Left lobe of liver (tissue), 2 donors: Measurements from ENCODE around the gene NKD2. TPM values are rescaled to one million over a fixed set of nuclear protein-coding genes. Genes with fewer than 3 reads are reported as not detected.

Experiments used
- ATAC-seq: fragments of 200-7000 bp; cut with Tn5 transposase; one replicate; pipeline ENCODE4 v1.9.1; 2020; ENCODE audit warnings: mild to moderate bottlenecking, moderate library complexity
- DNase-seq: peaks from one replicate; pipeline ENCODE4 v3.0.0-alpha.2; 2020; ENCODE audit warnings: low spot score
- total RNA-seq: library from RNA; stranded (reverse); gene quantifications from one replicate; pipeline ENCODE4 v1.2.1, GENCODE V29; 2021
- donor health status: DM: no; HTN: no; CAD: no; lungs with moderate emphysema.
- donor health status: DM: no; HTN: yes; CAD: no.

Gene NKD2
- total RNA-seq, 1 donor from 2014 or later: 1.6 TPM

GRCh38 chr5:1038417-1039209 is 30.0 kb downstream of the NKD2 start:
- no peak for ATAC-seq

GRCh38 chr5:1039210-1039548 is 30.6 kb downstream of the NKD2 start:
- ATAC-seq: no peak
- no peak for DNase-seq

More at GRCh38 chr5:1038417-1039209, 30.0 kb downstream of the NKD2 start:
- DNase-seq: no peak

DNA sequence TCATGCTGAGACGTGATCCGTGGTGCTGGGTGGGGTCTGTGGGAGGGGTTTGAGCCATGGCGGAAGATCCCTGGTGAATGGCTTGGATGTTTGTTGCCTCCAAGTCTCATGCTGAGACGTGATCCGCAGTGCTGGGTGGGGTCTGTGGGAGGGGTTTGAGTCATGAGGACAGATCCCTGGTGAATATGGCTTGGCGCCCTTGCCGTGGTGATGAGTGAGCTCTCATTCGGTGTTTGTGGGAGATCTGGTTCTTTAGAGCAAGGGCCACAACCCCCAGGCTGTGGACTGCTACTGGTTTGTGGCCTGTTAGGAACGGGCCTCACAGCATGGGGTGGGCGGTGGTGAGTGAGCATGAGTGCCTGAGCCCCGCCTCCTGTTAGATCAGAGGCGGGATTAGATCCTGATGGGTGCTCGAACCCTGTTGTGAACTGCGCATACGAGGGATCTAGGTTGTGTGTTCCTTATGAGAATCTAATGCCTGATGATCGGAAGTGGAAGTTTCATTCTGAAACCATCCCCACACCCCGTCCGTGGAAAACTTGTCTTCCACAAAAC is 31.2 kb downstream of the NKD2 start:
- no peak for ATAC-seq
- DNase-seq: no peak

DNA sequence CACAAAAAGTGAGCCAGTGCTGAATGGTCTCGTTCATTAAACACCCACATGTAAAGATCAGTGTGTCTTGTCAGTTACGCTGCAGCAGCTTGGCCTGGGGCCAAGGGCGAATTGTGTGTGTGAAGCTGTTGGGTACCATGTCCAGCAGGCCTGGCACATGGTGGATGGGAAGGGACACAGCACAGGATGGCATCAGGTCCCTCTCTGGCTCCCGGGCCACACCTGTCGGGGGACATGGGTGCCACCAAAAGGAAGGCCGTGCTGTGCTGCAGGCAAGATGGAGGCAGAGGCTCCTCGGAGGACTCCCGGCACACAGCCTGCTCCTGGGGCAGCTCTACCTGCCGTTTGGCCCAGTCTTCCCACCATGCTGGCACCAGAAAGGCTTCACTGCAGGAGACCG is 32.0 kb downstream of the NKD2 start:
- ATAC-seq (no peak), DNase-seq (no peak)

- DNase-seq: no peak
- no peak for ATAC-seq
These were observed 32.9 kb downstream of the NKD2 start for GRCh38 chr5:1041225-1042143.

GRCh38 chr5:1042626-1043025 is 34.0 kb downstream of the NKD2 start:
- ATAC-seq: no peak
- no peak for DNase-seq

DNA sequence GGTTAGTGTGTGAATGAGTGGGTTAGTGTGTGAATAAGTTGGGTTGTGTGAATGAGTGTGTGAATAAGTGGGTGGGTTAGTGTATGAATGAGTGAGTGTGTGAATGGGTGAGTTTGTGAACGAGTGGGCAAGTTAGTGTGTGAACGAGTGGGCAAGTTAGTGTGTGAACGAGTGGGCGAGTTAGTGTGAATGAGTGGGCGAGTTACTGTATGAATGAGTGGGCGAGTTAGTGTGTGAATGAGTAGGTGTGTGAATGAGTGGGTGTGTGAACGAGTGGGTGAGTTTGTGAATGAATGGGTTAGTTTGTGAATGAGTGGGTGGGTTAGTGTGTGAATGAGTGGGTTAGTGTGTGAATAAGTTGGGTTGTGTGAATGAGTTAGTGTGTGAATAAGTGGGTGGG is 34.7 kb downstream of the NKD2 start:
- DNase-seq (no peak), ATAC-seq (no peak)

GRCh38 chr5:1044117-1044516 is 35.5 kb downstream of the NKD2 start:
- no peak for ATAC-seq
- no peak for DNase-seq

DNA sequence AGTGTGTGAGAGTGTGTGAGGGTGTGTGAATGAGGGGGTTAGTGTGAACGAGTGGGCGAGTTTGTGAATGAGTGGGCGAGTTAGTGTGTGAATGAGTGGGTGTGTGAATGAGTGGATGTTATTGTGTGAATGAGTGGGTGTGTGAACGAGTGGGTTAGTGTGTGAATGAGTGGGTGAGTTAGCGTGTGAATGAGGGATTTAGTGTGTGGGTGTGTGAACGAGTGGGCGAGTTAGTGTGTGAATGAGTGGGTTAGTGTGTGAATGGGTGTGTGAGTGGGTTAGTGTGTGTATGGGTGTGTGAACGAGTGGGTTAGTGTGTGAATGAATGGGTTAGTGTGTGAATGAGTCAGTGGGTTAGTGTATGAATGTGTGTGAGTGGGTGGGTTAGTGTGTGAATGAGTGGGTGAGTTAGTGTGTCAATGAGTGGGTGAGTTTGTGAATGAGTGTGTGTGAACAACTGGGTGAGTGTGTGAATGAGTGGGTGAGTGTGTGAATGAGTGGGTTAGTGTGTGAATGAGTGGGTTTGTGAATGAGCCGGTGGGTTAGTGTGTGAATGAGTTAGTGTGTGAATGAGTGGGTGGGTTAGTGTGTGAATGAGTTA is 37.5 kb downstream of the NKD2 start:
- no peak for DNase-seq

GRCh38 chr5:1047332-1047965 is 38.8 kb downstream of the NKD2 start:
- no peak for ATAC-seq
- DNase-seq: no peak

More for the DNA sequence above, 37.5 kb downstream of the NKD2 start:
- ATAC-seq: no peak

GRCh38 chr5:1048162-1048721 is 39.6 kb downstream of the NKD2 start:
- DNase-seq: no peak
- ATAC-seq: no peak

DNA sequence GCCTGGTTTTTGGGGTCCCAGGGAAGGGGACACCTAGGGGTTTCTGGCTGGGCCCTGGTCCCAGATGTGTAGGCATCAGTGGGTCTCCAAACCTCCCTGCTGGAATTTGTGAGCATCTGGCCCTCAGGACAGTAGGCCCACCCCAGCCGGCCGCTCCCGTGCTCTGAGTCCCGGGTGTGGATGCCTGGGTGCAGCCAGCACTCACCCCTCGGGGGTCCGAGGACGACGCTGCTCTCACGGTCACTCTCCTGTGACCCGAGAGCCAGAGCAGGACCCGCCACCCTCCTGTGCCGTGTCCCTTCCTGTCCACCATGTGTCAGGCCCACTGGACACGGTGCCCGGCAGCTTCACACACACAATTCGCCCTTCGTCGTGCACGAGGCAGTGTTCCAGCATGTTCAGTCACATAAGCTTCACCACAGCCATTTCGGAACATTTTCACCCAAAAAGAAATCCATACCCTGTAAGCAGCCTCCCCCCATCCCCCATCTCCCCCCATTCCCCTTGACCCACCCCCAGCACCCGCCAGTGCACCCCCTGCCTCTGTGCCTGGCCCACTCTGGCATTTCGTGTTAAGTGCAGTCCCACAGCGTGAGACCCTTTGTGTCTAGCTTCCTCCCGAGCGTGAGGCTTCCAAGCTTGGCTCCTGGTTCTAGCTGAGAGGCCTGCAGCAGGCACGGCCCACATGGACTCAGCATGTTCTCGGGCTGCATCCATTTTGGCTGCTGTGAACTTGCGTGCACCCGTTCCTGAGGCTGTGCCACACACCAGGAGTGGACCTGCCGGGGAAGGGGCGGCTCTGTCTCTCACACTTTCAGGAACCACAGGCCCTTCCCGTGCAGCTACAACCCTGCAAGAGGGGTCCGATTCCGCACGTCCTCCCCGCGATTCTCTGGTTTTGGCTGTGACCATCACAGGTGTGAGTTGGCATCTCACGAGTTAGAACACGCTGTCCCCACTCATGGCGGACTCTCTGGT is 40.5 kb downstream of the NKD2 start:
- peak; percentile 40 for ATAC-seq
- no peak for DNase-seq

DNA sequence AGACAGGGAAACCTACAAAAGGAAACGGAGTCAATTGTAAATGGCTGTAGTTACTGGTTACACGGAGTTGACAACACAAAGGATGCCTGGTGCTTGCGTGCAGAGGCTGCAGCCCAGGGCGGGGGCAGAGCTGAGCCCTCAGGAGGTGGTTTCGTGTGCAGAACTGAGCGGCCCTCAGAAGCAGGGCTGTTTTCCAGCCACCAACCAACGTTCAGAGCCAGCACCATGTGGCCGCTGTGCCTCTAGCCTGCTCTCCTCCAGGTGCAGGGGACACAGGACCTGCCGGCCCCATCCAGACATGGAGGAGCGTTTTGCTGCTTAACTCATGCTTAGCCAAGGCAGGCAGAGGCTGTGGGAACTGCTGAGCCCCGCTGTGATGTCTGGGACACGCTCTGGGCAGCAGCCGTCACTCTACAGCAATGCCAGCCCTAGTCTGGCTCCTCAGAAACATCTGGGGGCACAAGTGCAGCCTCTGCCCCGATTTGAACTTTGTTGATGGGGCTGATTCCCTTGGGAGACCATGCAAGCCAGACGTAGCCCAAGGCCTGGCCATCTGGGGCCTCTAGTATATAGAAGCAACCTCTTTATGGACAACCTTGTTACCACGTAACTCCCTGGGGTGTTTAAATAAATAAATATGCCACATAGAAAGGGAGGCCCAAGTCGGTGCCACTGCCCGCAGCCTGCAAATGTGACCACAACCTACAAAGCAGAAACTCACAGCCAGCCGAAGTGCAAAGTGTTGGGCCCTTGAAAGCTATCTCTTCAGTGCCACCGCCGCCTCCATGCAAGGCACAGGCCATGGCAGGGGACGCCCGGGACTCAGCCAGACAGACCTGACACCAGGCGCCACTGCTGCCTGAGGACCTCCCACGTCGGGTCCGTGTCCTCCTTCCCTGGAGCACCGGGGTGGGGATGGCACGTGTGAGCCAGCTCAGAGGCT is 42.1 kb downstream of the NKD2 start:
- DNase-seq: no peak
- ATAC-seq: peak; percentile 3

DNA sequence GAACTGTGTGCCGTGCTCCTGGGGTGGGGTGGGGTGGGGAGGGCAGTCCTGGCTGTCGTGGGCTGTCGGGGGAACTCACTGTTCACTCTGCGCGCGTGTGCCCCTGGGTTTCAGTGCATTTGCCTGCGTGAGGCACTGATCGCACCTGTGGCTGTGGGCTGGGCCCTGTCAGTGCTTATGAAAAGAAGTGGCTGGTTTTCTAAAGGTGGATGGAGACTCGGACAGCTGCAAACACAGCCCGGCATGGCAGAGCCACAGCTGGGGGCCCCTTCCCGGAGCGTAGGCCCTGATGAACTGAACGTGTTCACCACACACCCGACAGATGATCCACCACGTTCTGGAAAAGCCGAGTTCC is 42.7 kb downstream of the NKD2 start:
- DNase-seq (no peak), ATAC-seq (no peak)

DNA sequence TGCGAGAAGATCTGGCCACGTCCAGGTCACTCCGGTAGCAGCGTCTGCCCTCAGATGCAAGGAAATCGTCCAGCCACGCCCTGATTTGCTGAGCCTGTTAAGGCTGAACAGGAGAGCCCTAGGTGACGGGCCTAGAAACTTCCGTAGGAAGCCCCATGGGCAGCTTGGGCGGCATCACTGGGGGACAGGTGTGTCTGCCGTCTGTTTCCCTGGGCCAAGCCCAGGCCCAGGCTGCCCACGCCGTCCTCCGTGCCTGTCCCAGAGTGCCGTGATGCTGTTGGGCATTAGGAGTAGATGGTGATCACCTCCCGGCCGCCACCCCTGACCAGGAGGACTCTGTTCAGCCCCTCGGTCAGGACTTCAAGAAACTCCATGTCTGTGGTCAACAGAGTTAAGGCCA is 43.5 kb downstream of the NKD2 start:
- ATAC-seq (no peak), DNase-seq (no peak)

- ATAC-seq (peak; percentile 5), DNase-seq (no peak)
These were observed 44.2 kb downstream of the NKD2 start for GRCh38 chr5:1052641-1053390.

GRCh38 chr5:1053391-1054017 is 44.9 kb downstream of the NKD2 start:
- DNase-seq (no peak), ATAC-seq (no peak)
